SK-MEL-5 (cell line): ENCODE results near the gene C1orf185. TPM values are rescaled to one million over a fixed set of nuclear protein-coding genes. Genes with fewer than 3 reads are reported as not detected.

Experiments
- DNase-seq: peaks from one replicate; pipeline ENCODE4 v3.0.0-alpha.2; 2016; ENCODE audit warnings: low read depth, low spot score
- in situ Hi-C: cut with HindIII; loops from 2 replicates; pipeline ENCODE4 v1.10.0; 2016; ENCODE audit warnings: low sequenced_read_pairs, high pct_unique_total_duplicates, low pct_unique_long_range_greater_than_20kb
- small RNA-seq, 2 experiments: library from RNA; depleted of rRNA; stranded (forward); fragments of <200 nt; gene quantifications; one replicate each; pipeline ENCODE3, GENCODE V24; 2014
- total RNA-seq: library from RNA; depleted of rRNA; stranded (reverse); fragments of >200 nt; shearing (Covaris generic); gene quantifications from 2 replicates; pipeline ENCODE4 v1.2.3, GENCODE V29; 2014; rRNA removed

Gene C1orf185
- total RNA-seq, 1 experiment from 2014 or later: not detected

GRCh38 chr1:51188230-51188629 is 86.2 kb downstream of the C1orf185 start:
- no peak for DNase-seq

DNA sequence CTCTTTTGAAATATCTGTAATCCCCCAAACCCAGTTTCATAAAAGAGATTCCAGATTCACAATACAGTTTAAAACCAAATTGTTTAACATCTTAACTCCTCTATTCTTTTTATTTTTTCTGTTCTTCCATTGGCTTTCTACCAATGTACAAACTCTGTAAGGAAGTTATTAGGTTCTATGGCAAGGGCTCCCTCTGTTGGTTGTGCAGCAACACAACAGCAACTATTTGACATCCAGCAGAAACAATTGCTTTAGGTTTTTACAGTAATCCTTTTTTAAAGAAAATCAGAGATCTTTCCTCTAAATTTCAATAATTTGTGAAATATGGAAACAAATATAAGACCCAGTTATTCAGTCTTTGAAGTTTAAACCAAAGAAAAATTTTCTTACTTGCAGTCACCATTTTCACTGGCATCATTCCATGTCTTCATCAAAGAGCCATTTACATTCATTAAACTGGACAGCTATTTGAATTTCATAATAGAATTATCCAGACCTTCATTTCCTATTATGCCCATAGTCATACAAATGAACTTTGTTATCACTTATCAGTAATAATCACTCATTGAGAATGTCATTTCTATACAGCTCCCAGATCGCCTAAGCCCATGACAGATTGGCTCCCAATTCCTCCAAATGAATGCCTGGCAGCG is 87.5 kb downstream of the C1orf185 start:
- DNase-seq: peak; percentile 64
- in situ Hi-C loops: no loop called here

More at GRCh38 chr1:51188230-51188629, 86.2 kb downstream of the C1orf185 start:
- in situ Hi-C loops: no loop called here

DNA sequence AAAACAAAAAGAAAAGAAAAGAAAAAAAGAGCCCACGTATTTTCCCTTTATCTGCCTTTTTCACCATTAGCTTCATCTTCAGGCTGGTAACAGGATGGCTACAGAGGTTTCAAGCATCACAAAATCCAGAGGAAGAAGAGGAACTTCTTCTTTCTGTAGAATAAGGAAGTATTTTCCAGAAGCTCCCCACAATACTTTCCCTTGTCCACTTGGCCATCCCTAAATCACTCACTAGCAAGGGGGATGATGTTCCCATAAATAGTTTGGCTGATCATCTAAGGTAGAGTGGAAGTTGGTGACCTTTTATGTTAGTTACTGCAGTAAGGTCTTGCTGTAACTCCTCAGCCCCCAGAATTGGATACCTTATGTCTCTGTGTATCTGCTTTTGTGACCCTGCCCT is 88.9 kb downstream of the C1orf185 start:
- DNase-seq: no peak
- in situ Hi-C loops: no loop called here

DNA sequence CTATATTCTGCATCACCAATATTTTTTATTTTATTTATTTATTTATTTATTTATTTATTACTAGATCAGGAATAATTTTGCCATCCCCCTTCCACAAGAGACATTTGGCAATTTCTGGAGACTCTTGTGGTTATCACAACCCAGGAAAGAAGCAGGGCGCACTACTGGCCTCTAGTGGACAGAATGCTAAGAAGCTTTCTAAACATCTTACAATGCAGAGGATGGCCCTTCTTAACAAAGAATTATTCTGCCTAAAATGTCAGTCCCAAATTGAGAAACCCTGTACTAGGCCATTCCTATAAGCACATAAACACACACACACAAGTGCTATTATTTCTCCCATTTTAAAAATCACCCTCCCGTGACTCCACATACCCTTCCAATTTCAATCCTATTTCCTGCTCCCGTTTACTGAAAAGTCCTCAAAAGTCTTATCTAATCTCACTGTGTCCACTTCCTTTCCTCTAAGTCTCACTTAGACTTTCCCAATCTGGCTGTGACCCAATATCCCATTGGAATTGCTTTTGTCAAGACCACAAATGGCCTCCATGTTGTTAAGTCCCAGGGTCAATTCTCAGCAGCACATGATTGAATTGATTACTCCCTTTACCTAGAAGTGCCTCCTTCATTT is 90.3 kb downstream of the C1orf185 start:
- DNase-seq: peak; percentile 81
- in situ Hi-C loops: no loop called here

GRCh38 chr1:51193564-51193963 is 91.5 kb downstream of the C1orf185 start:
- in situ Hi-C loops: no loop called here
- DNase-seq: no peak

Small RNAs within 50 kb of the gene (small RNA-seq; reads per million reads assigned to genes)
- gene MIR4421: 0 reads per million in 2 experiments
- gene MIR6500: 0 reads per million in 2 experiments
- gene RF00019: 0 reads per million in 2 experiments

Other genes with a start within 250 kb of the C1orf185 start
- 73.3 and 76.9 TPM in 2 replicates for gene FAF1, start 142.0 kb upstream of the C1orf185 start, total RNA-seq
- gene CDKN2C, start 132.0 kb upstream of the C1orf185 start, total RNA-seq: 5.4 TPM in 2 replicates
- gene RNF11, start 134.0 kb downstream of the C1orf185 start, total RNA-seq: 103 and 110 TPM in 2 replicates
- gene TTC39A, start 228.3 kb downstream of the C1orf185 start, total RNA-seq: 2.4 and 3.5 TPM in 2 replicates